ENCODE data around the gene B3GALT5.

B3GALT5 gene

GRCh38 chr21:39604951-39605350 is 7.8 kb upstream of the B3GALT5 start:
- no peak for DNase-seq (ENCODE audit: low read depth)

DNA sequence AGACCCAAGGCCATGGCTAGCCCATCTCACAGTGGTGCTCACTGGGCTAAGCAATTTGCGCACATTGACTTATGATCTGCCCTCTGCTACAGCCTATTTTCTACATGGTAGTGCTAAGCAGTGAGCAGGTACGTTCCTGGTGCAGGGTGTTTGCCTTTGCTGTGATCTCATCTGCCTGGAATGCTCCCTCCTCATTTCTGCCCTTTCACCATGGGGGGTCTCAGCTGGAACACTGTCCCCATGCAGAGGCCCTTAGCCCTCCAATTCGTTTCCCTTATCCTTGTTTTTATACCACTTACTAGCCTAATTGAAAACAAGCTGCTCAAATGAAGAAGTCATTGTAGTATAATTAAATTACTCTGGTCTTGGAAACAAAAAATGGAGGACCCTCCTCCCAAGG is 2.0 kb upstream of the B3GALT5 start:
- no peak for DNase-seq (ENCODE audit: low read depth)

DNA sequence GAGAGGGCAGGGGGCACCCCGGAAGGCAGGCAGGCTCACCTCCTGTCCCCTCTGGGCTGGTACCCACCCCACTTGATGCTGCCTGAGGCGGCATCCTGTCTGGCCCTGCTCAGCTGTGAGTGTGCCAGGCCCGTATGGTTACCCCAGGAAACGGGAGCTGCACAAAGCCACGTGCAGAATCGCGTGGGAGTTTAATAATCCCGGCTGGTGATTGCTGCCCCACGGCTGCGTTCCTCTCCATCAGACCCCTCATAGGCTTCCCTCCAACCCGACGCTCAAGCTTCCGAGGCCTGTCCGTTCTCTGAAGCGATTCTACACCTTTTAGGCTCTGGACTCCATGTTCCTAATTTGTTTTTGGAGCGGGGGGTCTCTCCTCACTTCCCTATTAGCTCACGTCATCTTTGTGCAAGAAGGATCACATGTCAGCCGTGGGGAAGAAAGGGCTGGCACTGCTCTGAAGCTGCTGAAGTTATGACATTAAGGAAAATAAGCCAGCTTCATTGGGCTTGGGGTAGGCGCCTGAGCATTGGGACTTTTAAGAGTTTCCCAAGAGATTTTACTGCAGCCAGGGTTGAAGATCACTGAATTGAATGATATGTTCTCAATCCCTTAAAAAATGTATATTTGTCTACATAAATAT is 1.1 kb upstream of the B3GALT5 start:
- no peak for DNase-seq (ENCODE audit: low read depth)

DNA sequence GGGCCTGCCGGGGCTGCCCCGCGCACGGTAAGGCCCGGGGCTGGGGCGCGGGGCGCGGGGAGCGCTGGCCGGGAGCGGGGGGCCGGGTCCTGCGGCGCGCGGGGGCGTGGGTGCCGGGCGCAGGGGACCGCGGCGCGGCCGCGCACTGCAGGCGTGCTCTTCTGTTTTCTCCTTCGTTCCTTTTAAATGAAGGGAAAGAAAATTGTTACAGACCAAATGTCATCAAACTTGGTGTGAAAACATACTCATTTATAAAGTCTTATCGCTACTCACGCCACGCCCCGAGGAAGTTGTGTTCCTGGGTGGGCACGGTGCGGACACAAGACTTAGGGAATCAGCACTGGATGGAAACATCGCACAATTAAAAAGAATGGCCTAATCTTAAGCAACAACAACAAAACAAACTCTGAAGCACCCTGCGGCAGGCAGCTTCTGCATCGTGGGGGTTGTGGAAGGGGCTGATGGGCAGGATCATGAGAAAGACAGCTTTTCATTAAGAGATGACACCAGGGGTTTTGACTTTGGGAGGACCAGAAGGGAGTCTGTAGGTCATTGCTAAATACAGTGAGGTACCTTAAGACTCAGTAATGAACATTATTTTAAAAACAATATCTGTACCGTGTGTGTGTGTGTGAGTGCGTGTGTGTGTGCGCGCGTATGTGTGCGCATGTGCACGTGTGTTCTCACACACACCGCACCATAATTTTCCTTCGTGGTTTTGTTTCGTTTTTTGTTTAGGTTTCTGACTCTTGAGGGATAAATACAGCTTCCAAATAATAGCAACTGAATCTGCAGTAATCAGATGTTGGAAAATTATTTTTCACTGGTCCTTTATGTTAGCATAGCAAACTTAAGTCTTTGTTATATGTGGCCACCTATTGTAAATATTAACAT is 548 bp downstream of the B3GALT5 start:
- DNase-seq (ENCODE audit: low read depth), result no peak

- DNase-seq (ENCODE audit: low read depth), result no peak
These were observed 3.6 kb downstream of the B3GALT5 start for GRCh38 chr21:39616211-39616772.

DNA sequence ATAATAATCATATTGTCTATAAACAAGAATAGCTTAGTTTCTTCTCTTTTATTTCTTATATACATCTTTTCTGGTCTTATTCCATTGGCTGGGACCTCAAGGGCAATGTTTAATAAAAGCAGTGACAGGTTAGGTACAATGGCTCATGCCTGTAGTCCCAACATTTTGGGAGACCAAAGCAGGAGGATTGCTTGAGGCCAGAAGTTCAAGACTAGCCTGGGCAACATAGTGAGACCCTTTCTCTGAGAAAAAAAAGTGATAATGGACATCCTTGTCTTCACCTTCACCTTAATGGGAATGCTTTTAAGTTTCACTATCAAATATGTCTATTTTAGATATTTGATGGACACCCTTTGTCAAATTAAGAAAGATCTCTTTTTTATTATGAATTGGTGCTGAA is 8.1 kb downstream of the B3GALT5 start:
- no peak for DNase-seq (ENCODE audit: low read depth)

DNA sequence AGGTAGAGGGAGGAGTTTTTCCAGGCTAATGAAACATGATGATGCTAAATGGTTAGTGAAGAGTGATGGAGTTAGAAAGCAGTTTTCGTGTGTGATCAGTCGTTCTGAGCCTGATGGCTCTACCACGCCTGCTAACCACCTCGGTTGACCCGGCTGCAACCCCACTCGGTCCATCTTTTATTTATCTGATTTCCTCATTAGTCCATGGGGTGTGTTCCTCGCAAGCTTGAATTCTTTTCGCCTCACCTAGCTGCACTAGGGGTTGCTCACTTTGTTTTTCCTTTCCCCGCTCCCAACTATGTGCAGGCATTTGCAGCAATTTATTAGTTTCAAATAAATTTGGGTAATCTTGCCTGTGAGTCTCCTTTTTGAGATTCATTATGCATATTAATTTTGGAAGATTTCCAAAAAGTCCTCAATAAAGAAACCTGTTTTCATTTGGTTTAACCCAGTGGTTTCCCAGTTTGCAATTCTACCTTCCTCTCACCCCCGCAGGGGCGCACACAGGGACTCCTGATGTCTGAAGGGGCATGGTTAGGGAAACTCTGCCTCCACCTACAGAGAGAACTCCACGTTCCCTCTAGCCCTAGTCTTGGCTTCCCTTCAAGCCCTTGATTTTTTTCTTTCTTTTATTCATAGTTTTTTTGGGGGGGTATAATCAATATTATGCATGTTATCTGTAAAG is 12.6 kb downstream of the B3GALT5 start:
- no peak for DNase-seq (ENCODE audit: low read depth)

GRCh38 chr21:39628385-39628784 is 15.6 kb downstream of the B3GALT5 start:
- no peak for DNase-seq (ENCODE audit: low read depth)

GRCh38 chr21:39630191-39630591 is 17.5 kb downstream of the B3GALT5 start:
- DNase-seq (ENCODE audit: low read depth), result no peak

DNA sequence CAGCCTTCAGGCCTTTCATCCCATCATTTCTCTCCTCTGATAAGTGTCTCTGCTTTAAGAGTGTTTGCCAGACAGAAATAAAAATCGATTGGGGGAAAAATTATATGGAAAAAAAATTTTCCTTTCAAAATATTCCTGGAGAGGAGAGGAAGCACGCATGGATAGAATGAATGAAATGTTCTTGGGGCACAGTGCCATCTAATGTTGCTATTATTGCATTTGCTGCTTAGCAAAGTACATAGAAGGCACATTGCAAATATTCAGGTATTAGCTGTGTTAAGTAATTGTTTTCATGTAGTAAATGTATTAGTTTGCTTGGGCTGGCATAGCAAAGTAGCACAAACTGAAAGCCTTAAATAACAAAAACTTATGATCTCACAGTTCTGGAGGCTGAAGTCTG is 18.1 kb downstream of the B3GALT5 start:
- DNase-seq (ENCODE audit: low read depth), result no peak

DNA sequence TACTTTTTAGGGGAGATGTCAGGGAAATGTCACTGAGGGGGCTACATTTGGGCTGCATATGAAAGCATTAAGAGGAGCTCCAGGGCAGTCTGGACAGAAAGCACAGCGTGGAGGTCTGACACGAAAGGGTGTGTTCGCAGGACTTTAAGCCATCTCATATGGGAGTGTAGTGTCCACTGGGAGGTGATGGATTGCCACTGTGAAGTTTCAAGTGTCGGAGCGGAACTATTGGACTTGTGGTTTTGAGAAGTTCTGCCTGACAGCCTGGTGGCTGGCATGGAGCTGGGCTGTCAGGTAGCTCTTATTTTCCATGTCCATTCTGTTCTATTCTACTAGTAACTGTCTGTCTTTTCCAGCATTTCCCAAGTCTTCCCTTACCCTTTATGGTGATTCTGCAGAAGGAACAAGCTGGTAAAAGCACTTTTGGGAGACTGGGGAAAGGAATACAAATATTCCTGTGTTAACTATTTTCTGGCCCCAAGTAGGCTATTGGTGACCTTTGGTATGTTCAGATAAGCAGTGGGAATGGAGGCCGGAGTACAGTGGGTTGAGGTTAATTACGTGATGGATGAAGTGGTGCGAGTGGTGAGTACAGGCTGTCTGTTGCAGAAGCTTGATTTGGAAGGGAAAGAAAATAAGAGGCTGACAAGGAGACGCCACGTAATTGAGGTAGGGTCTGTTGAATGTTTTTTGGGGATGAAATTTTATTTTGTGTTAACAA is 19.3 kb downstream of the B3GALT5 start:
- DNase-seq (ENCODE audit: low read depth), result no peak

DNA sequence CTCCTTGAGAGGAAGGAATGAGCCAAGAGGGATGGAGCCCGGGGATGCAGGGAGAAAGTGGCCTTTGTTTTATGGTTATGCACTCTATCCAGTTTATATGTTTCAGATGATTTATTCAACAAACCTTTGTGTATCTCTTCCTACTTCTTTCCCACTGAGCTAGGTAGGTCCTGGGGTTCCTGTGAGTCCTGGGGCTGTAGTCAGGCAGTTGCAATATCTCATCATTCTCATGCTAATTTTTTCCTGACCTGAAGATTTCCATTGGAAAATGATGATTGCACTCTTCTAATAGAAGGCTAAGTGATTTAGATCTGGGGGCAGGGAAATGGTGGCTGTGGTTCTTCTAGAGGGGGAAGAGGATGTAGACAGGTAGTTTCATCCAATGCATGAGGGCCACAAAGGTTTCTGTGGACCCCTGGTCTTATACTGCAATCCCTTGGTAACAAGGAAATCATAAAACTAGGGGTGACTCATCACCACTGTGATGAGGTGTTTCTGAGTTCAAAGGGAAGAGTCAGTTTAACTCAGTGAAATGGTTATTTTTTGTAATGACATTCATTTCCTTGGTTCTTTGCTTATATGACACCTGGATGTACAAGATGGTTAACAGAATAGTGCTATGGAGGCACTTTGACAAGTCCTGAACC is 20.2 kb downstream of the B3GALT5 start:
- DNase-seq (ENCODE audit: low read depth), result no peak

GRCh38 chr21:39633770-39634181 is 21.0 kb downstream of the B3GALT5 start:
- no peak for DNase-seq (ENCODE audit: low read depth)

- no peak for DNase-seq (ENCODE audit: low read depth)
These were observed 21.8 kb downstream of the B3GALT5 start for GRCh38 chr21:39634507-39634906.

GRCh38 chr21:39637197-39637970 is 24.6 kb downstream of the B3GALT5 start:
- DNase-seq (ENCODE audit: low read depth), result no peak

DNA sequence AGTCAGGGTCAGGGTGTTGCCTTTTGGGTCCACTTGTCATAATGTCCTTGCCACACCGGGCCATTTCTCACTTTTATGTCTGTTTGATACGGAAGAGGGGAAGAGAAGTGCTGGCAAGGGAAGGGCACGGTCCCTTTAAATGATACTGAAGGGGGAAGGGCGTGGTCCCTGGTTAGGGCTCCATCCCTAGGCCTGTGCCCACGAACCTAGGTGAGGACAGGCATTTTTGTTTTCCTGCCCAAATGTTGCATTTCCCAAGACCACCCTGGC is 25.2 kb downstream of the B3GALT5 start:
- no peak for DNase-seq (ENCODE audit: low read depth)

- DNase-seq (ENCODE audit: low read depth), result no peak
These were observed 25.5 kb downstream of the B3GALT5 start for GRCh38 chr21:39638281-39638680.

DNA sequence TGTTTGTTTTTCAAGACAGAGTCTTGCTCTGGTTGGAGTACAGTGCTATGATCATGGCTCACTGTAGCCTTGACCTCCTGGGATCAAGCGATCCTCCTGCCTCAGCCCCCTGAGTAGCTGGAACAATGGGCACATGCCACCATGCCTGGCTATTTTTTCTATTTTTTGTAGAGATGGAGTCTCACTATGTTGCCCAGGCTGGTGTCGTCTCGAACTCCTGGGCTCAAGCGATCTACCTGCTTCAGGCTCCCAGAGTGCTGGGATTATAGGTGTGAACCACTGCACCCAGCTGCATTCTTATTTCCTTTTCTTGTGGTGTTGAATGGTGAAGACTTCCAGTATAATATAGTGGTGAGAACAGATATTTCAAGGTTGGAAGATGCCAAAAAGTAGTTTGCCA is 28.0 kb downstream of the B3GALT5 start:
- no peak for DNase-seq (ENCODE audit: low read depth)

GRCh38 chr21:39641827-39642450 is 29.2 kb downstream of the B3GALT5 start:
- DNase-seq (ENCODE audit: low read depth), result no peak

DNA sequence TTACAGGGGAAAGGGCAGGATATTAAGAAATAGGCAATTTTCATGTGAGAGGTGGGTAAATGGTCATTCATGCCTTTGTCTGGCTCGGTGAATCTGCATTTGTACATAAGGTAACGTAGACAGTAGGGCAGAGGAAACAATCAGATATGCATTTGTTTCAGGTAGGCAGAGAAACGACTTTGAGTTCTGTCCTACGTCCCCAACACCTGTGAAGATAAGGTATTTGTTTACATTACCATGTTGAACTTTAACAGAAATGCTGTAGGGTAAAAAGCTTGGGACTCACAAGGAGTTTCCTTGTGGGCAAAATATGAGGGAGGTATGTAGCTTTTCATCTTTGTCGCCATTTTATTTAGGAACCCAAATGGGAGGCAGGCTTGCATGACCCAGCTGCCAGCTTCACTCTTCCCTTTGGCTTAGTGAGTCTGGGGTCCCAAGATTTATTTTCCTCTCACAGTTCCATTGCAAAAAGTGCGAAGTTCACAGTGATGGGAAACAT is 31.4 kb downstream of the B3GALT5 start:
- DNase-seq (ENCODE audit: low read depth), result no peak

Measured in activated gamma-delta T cell treated with anti-CD3 and anti-CD28 coated beads, Interleukin-2, amount 50 U/mL, for 16 hours (primary cell).